ENCODE measurements around the gene XPC.

The XPC gene

DNA sequence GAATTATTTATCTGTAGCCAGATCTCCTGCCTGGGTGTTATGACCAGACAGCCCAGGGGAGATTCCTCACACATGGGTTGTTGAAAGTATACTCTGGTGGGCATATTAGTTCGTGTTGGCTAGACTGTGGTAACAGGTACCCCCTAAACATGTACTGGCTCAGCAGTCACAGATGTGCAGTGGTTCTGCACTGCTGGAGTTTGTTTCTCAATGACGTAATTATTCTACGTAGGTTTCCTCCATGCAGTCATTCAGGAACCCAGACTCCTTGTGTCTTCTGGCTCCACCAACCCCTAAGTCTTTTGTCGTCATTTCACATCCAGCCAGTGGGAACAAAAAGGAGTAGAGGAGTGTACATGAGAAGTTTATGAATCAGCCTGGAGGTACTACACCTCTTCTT, 16.5 kb upstream of the XPC start:
- no peak for TF ChIP-seq TCF12 (IDR thresholded peaks at IDR 0.05; ENCODE audit: low read depth)
- TF ChIP-seq, protein P1, sequence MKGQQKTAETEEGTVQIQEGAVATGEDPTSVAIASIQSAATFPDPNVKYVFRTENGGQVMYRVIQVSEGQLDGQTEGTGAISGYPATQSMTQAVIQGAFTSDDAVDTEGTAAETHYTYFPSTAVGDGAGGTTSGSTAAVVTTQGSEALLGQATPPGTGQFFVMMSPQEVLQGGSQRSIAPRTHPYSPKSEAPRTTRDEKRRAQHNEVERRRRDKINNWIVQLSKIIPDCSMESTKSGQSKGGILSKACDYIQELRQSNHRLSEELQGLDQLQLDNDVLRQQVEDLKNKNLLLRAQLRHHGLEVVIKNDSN (IDR thresholded peaks at IDR 0.05) = no peak
- no peak for TF ChIP-seq RAD21 (IDR thresholded peaks at IDR 0.05; ENCODE audit: low read depth)
- no peak for TF ChIP-seq CREB1 (IDR thresholded peaks at IDR 0.05; ENCODE audit: low read depth)
- TF ChIP-seq CEBPB (IDR thresholded peaks at IDR 0.05) = no peak

DNA sequence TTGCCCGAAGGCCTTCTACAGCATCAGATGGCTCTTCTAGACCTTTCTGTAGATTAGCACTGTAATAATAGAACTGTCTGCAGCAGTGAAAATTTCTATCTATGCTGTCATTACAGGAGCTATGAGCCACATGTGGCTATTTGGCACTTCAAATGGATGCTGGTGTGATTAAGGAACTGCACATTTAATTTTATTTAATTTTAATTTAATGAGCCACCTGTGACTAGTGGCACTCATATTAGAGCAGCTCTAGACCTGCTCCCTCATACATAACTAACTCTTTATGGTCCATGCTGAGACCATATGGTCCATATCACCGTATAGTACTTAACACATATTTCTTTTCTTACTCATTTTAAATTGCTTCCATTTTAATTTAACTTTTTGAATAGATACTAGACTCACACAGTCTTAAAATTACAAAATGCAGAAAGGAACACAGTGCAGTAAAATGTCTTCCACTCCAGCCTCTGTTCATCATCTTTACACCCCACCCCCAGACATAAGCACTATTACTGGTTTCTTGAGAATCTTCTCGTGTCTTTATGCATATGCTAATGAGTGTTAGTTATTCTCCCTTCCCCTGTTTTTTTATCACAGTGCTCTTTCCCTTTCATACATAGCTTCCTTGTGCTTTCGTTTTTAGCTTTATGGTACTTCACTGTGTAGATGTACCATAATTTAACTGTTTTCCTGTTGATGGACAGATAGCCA, 9.8 kb upstream of the XPC start:
- TF ChIP-seq ZBTB7A (IDR thresholded peaks at IDR 0.05; ENCODE audit: low read depth) (no peak), TAF1 (IDR thresholded peaks at IDR 0.05; ENCODE audit: low read depth) (no peak)

DNA sequence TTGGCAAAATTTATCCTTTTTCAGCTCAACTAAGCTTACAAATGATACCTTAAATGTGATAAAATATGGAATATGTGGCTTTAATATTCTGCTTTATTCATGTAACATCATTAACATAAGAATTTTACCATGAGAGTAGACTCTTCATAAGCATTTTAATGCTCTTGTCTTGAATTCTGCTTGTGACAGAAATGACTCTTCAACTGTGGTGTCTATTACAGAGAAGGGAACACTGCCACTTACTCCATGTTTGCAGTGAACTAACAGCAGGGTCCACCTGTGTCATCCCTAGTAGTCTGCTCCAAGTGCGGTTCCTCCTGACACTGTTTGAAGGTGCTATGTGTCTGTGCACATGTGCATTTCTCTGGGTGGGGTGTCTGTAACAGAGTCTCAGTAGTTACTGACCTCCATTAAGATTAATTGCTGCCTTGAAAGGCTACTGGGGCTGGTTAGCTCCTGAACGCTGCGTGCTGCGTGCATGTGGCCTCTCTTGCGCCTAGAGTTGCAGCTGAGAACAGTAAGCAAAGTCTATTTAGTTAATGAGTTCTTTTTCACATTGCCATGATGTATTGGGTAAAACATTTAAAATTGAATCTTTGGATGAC, 8.6 kb upstream of the XPC start:
- no peak for TF ChIP-seq TEAD4 (IDR thresholded peaks at IDR 0.05)
- no peak for TF ChIP-seq TCF12 (IDR thresholded peaks at IDR 0.05; ENCODE audit: low read depth)
- TF ChIP-seq, protein P1 (IDR thresholded peaks at IDR 0.05) = no peak
- TF ChIP-seq NFIC (IDR thresholded peaks at IDR 0.05) = no peak
- no peak for TF ChIP-seq YY1 (IDR thresholded peaks at IDR 0.05; ENCODE audit: low read depth)

DNA sequence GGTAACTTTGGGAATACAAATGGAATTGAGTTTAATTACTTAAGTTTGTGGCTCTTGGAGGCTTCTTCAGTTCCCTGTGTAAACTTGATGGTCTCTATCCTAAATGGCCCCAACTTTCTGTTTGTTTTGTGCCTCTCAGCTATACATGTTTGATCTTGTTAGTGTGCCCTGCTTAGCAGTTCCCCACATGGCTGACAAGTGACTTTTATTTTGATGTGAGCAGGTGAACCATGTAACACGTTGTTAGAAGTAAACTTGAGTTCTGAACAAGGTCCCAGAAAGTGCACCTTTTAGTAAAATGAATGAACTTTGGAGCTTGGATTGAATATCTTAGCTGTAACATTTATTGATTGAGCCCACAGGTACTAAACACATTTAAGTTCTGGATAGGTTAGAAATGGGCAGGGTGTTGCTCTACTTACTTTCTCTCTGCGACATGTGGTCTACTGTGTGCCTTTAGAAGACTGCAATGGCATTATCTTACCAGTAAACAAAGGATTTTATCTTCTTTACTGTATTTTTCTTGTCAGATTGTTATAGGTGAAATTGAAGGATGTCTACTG, 4.7 kb upstream of the XPC start:
- no peak for TF ChIP-seq EP300 (IDR thresholded peaks at IDR 0.05; ENCODE audit: borderline replicate concordance)
- TF ChIP-seq FOXM1 (IDR thresholded peaks at IDR 0.05; ENCODE audit: borderline replicate concordance, low read depth) = no peak
- TF ChIP-seq NFIC (IDR thresholded peaks at IDR 0.05) = no peak
- TF ChIP-seq CEBPB (IDR thresholded peaks at IDR 0.05) = no peak
- TF ChIP-seq, protein P1 (IDR thresholded peaks at IDR 0.05) = no peak
- TF ChIP-seq, protein P2, sequence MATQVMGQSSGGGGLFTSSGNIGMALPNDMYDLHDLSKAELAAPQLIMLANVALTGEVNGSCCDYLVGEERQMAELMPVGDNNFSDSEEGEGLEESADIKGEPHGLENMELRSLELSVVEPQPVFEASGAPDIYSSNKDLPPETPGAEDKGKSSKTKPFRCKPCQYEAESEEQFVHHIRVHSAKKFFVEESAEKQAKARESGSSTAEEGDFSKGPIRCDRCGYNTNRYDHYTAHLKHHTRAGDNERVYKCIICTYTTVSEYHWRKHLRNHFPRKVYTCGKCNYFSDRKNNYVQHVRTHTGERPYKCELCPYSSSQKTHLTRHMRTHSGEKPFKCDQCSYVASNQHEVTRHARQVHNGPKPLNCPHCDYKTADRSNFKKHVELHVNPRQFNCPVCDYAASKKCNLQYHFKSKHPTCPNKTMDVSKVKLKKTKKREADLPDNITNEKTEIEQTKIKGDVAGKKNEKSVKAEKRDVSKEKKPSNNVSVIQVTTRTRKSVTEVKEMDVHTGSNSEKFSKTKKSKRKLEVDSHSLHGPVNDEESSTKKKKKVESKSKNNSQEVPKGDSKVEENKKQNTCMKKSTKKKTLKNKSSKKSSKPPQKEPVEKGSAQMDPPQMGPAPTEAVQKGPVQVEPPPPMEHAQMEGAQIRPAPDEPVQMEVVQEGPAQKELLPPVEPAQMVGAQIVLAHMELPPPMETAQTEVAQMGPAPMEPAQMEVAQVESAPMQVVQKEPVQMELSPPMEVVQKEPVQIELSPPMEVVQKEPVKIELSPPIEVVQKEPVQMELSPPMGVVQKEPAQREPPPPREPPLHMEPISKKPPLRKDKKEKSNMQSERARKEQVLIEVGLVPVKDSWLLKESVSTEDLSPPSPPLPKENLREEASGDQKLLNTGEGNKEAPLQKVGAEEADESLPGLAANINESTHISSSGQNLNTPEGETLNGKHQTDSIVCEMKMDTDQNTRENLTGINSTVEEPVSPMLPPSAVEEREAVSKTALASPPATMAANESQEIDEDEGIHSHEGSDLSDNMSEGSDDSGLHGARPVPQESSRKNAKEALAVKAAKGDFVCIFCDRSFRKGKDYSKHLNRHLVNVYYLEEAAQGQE (IDR thresholded peaks at IDR 0.05; ENCODE audit: low read depth) = no peak
- no peak for TF ChIP-seq RAD21 (IDR thresholded peaks at IDR 0.05; ENCODE audit: low read depth)
- no peak for TF ChIP-seq TCF12 (IDR thresholded peaks at IDR 0.05; ENCODE audit: low read depth)
- TF ChIP-seq ZBTB7A (IDR thresholded peaks at IDR 0.05; ENCODE audit: low read depth) = no peak
- TF ChIP-seq TAF1 (IDR thresholded peaks at IDR 0.05; ENCODE audit: low read depth) = no peak

DNA sequence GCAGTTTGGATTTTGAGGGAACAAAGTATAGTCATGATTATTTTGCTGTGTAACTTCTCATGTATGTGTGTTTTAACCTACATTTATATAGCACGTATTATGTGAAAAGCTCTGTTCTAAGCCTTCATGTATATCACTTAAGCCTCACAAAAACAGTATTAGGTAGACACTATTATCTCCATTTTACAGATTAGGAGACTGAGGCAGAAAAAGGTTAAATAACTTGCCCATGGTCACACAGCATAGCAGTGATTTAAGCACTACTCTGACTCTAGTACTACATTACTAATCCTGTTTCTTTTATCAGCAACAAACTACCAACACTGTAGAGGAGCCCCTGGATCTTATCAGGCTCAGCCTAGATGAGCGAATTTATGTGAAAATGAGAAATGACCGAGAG, 2.9 kb upstream of the XPC start:
- TF ChIP-seq, protein P1 (IDR thresholded peaks at IDR 0.05) = no peak
- TF ChIP-seq TAF1 (IDR thresholded peaks at IDR 0.05; ENCODE audit: low read depth) (no peak), CEBPB (IDR thresholded peaks at IDR 0.05) (no peak), FOXM1 (IDR thresholded peaks at IDR 0.05; ENCODE audit: borderline replicate concordance, low read depth) (no peak), RAD21 (IDR thresholded peaks at IDR 0.05; ENCODE audit: low read depth) (no peak), CREB1 (IDR thresholded peaks at IDR 0.05; ENCODE audit: low read depth) (no peak), YY1 (IDR thresholded peaks at IDR 0.05; ENCODE audit: low read depth) (no peak), ZBTB7A (IDR thresholded peaks at IDR 0.05; ENCODE audit: low read depth) (no peak), EGR1 (IDR thresholded peaks at IDR 0.05) (no peak)

DNA sequence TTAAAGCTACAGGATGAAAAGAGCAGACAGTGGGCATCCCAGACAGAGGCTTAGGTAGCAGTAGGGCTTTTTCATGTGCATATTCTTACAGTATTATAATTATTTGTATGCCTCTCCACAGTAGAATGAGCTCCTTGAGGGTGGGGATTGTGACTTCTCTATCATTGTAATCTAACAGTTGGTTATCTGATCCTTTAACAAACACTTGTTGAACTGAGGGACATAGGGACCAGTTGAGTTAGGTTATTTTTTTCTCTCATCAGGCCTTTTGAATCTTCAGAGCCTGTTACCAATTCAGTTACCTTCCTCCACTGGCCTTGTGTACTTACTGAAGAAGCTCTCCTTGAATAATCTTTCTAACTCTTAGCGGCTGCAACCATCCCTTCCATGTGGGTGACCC, 1.4 kb upstream of the XPC start:
- TF ChIP-seq ZBTB7A (IDR thresholded peaks at IDR 0.05; ENCODE audit: low read depth) = no peak
- TF ChIP-seq, protein P2 (IDR thresholded peaks at IDR 0.05; ENCODE audit: low read depth) = no peak
- no peak for TF ChIP-seq NFIC (IDR thresholded peaks at IDR 0.05)
- no peak for TF ChIP-seq TEAD4 (IDR thresholded peaks at IDR 0.05)
- TF ChIP-seq, protein P1 (IDR thresholded peaks at IDR 0.05) = no peak
- TF ChIP-seq TCF12 (IDR thresholded peaks at IDR 0.05; ENCODE audit: low read depth) = no peak
- TF ChIP-seq CEBPB (IDR thresholded peaks at IDR 0.05) = no peak
- TF ChIP-seq RAD21 (IDR thresholded peaks at IDR 0.05; ENCODE audit: low read depth) = no peak
- no peak for TF ChIP-seq EGR1 (IDR thresholded peaks at IDR 0.05)
- TF ChIP-seq FOXM1 (IDR thresholded peaks at IDR 0.05; ENCODE audit: borderline replicate concordance, low read depth) = no peak
- TF ChIP-seq EP300 (IDR thresholded peaks at IDR 0.05; ENCODE audit: borderline replicate concordance) = no peak
- TF ChIP-seq TAF1 (IDR thresholded peaks at IDR 0.05; ENCODE audit: low read depth) = no peak
- TF ChIP-seq YY1 (IDR thresholded peaks at IDR 0.05; ENCODE audit: low read depth) = no peak
- TF ChIP-seq CREB1 (IDR thresholded peaks at IDR 0.05; ENCODE audit: low read depth) = no peak
- TF ChIP-seq, protein P3, sequence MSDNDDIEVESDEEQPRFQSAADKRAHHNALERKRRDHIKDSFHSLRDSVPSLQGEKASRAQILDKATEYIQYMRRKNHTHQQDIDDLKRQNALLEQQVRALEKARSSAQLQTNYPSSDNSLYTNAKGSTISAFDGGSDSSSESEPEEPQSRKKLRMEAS (IDR thresholded peaks at IDR 0.05) = no peak

Data from Ishikawa (cell line).